Calu3 (cell line): ENCODE data around the gene RNF217. TPM values are rescaled to one million over a fixed set of nuclear protein-coding genes. Genes with fewer than 3 reads are reported as not detected.
A peak's percentile ranks its signal among the peaks of the same experiment; 100 is the strongest.
"Not testable (repeated sequence)": the region's sequence is repeated elsewhere in the genome, so short reads cannot be mapped to it uniquely, and the experiment has no call there.

Experiments used
- Bru-seq: library from RNA; stranded (reverse); fragments of 400-500 nt; gene quantifications from one replicate; lab custom pipeline; 2021; lab: Mats Ljungman, UMichigan
- BruChase-seq, 2 experiments: library from RNA; stranded (reverse); fragments of 400-500 nt; gene quantifications; one replicate each; lab custom pipeline; 2021; lab: Mats Ljungman, UMichigan
- BruUV-seq: library from RNA; stranded (reverse); fragments of 400-500 nt; replicated peaks from 2 replicates; lab custom pipeline; 2021; lab: Mats Ljungman, UMichigan
- CTCF ChIA-PET: fragments of 300-600 bp; sonication (Branson Sonifier 250); formaldehyde crosslinking; loops from one replicate; lab custom pipeline; 2022; ENCODE audit warnings: antibody characterized with exemption; lab: Charles Lee
- DNase-seq: peaks from one replicate; pipeline ENCODE4 v3.0.0; 2022
- H3K27ac Mint-ChIP-seq: one replicate; pipeline ENCODE4 v1.8.0; 2022; ENCODE audit warnings: mixed read lengths; ENCODE audit not compliant: unreplicated experiment
- H3K27me3 Mint-ChIP-seq: one replicate; pipeline ENCODE4 v1.8.0; 2022; ENCODE audit warnings: mixed read lengths; ENCODE audit not compliant: unreplicated experiment
- H3K36me3 Mint-ChIP-seq: one replicate; pipeline ENCODE4 v1.8.0; 2022; ENCODE audit warnings: mild to moderate bottlenecking, moderate library complexity, mixed read lengths; ENCODE audit not compliant: insufficient read depth, unreplicated experiment
- H3K4me1 Mint-ChIP-seq: one replicate; pipeline ENCODE4 v1.8.0; 2022; ENCODE audit warnings: mild to moderate bottlenecking, low read depth, mixed read lengths; ENCODE audit not compliant: unreplicated experiment
- H3K4me3 Mint-ChIP-seq: one replicate; pipeline ENCODE4 v1.8.0; 2022; ENCODE audit warnings: mild to moderate bottlenecking, low read depth, moderate library complexity, mixed read lengths; ENCODE audit not compliant: unreplicated experiment
- H3K9me3 Mint-ChIP-seq: one replicate; pipeline ENCODE4 v1.8.0; 2022; ENCODE audit warnings: low read depth, mixed read lengths; ENCODE audit not compliant: unreplicated experiment
- CTCF ChIP-seq: fragments of 200-600 bp; IDR thresholded peaks from one replicate; pipeline ENCODE4 v1.8.0; 2022; ENCODE audit warnings: antibody characterized with exemption; ENCODE audit not compliant: unreplicated experiment
- intact Hi-C: fragments of 100-400 bp; cut with micrococcal nuclease; formaldehyde crosslinking; loops from one replicate; pipeline ENCODE4 v1.10.0; 2022; ENCODE audit not compliant: unreplicated experiment
- long read RNA-seq: library from polyadenylated mRNA; stranded (forward); transcript quantifications from one replicate; pipeline ENCODE4 v2.0.0, GENCODE V29; 2022
- total RNA-seq: library from RNA; stranded (reverse); gene quantifications from 2 replicates; pipeline ENCODE4 v1.2.3, GENCODE V29; 2022

Gene RNF217
- total RNA-seq = 15.4 and 16.4 TPM in 2 replicates
- percentile 71 among the genes with signal in this experiment for Bru-seq, nascent RNA
- BruChase-seq, experiment 1, labeled RNA remaining after a 6-hour chase = percentile 54 among the genes with signal in this experiment
- BruChase-seq, experiment 2, labeled RNA remaining after a 2-hour chase = percentile 61 among the genes with signal in this experiment
- long read RNA-seq, full-length matches to known transcripts = 3 of 8 reads
- long read RNA-seq, partial matches to known transcripts = 1 of 8 reads
- long read RNA-seq, other reads (novel, unspliced or antisense) = 4 of 8 reads

GRCh38 chr6:124961777-124962638 lies at the start of gene RNF217:
TSS of gene RNF217 (plus strand) at chr6:124962437. CDS start at chr6:124962545, 108 bp downstream.
- CTCF ChIA-PET = interaction anchor here (0.6 to 2.9 kb wide), 2 partner anchors 152 to 823 kb away, joined by 7 to 10 read pairs; no protein-coding TSS in a partner anchor
- intact Hi-C loops = loop anchor here (2.0 to 5.0 kb wide), 3 partner anchors 40 to 141 kb away; no protein-coding TSS in a partner anchor
- peaks cover 33% of the 10 kb centered on the region for H3K36me3 Mint-ChIP-seq
- H3K27me3 Mint-ChIP-seq = no peaks in the 10 kb centered on the region
- peak within 1 kb of the TSS; percentile 92 for H3K4me3 Mint-ChIP-seq
- no peak for TF ChIP-seq CTCF
- H3K4me1 Mint-ChIP-seq = peaks cover 25% of the 10 kb centered on the region
- H3K9me3 Mint-ChIP-seq = no peaks in the 10 kb centered on the region
- peak; percentile 57 for DNase-seq
- peak within 1 kb of the TSS; percentile 88 for H3K27ac Mint-ChIP-seq
- no TSS peak for BruUV-seq

GRCh38 chr6:124913056-124913455 lies 49.2 kb upstream of the RNF217 start:
- BruUV-seq = no TSS peak
- Mint-ChIP-seq H3K36me3 (no peaks in the 10 kb centered on the region), H3K27ac (no peak overlapping the region), H3K27me3 (no peaks in the 10 kb centered on the region), H3K4me3 (no peak overlapping the region), H3K9me3 (peaks cover 2% of the 10 kb centered on the region), H3K4me1 (no peaks in the 10 kb centered on the region)
- CTCF ChIA-PET = no interaction called here
- intact Hi-C loops = no loop called here
- DNase-seq = no peak
- TF ChIP-seq CTCF = no peak

- no peaks in the 10 kb centered on the region for H3K27me3 Mint-ChIP-seq
- H3K4me3 Mint-ChIP-seq = no peak overlapping the region
- H3K27ac Mint-ChIP-seq = no peak overlapping the region
- CTCF ChIA-PET = no interaction called here
- no peak for TF ChIP-seq CTCF
- H3K9me3 Mint-ChIP-seq = peaks cover 5% of the 10 kb centered on the region
- H3K4me1 Mint-ChIP-seq = no peaks in the 10 kb centered on the region
- no TSS peak for BruUV-seq
- intact Hi-C loops = no loop called here
- H3K36me3 Mint-ChIP-seq = no peaks in the 10 kb centered on the region
- DNase-seq = no peak
Measured at GRCh38 chr6:124917769-124918168, 44.5 kb upstream of the RNF217 start.

GRCh38 chr6:124919703-124920102 lies 42.5 kb upstream of the RNF217 start:
- H3K4me3 Mint-ChIP-seq, H3K4me1 Mint-ChIP-seq, H3K9me3 Mint-ChIP-seq, H3K27ac Mint-ChIP-seq, H3K36me3 Mint-ChIP-seq, BruUV-seq, H3K27me3 Mint-ChIP-seq, DNase-seq, CTCF ChIA-PET, intact Hi-C loops: not testable (repeated sequence)
